Stimulated activated CD4-positive, alpha-beta T cell treated with anti-CD3 and anti-CD28 coated beads, Interleukin-1b, Interleukin-23, amount 100 ng/mL, for 48 hours (primary cell): ENCODE data around the gene TLR2.
"Not testable (repeated sequence)": the region's sequence is repeated elsewhere in the genome, so short reads cannot be mapped to it uniquely, and the experiment has no call there.

Source experiments
- DNase-seq: peaks from one replicate; pipeline ENCODE4 v3.0.0-alpha.2; 2020

TLR2 gene

DNA sequence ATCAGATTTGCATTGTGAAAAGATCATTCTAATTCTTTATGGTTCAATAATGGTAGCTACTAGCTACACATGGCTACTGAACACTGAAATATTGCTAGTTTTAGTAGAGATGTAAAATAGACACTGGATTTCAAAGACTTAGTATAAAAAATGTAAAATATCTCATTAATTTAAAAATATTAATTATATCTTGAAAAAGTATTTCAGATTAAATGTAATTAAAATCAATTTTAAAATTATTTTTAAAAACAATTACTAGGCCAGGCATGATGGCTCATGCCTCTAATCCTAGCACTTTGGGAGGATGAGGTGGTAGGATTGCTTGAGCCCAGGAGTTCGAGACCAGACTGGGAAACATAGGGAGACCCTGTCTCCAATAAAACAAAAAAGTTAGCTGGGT, 20.4 kb upstream of the TLR2 start:
- no peak for DNase-seq

- DNase-seq = not testable (repeated sequence)
Measured at GRCh38 chr4:153666505-153666904, 17.6 kb upstream of the TLR2 start.

DNA sequence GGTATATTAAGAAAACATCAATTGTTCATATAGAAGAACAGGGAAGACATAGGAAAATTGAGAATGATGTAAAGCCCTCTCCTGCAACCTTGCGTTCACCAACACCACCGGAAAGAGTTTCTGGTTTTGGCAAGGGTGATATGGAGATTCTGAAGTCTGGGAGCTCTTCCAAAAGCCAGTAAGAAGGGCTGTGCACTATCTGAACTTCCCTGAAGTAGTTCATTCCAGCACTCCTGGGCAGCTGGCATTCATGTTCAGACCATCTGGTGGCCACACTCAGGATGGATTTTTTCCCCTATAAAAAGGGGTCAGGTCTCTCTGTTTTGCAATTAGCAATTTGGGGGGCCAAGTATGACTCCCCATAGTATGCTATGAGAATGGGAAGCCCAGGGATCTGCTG, 15.4 kb upstream of the TLR2 start:
- no peak for DNase-seq

DNA sequence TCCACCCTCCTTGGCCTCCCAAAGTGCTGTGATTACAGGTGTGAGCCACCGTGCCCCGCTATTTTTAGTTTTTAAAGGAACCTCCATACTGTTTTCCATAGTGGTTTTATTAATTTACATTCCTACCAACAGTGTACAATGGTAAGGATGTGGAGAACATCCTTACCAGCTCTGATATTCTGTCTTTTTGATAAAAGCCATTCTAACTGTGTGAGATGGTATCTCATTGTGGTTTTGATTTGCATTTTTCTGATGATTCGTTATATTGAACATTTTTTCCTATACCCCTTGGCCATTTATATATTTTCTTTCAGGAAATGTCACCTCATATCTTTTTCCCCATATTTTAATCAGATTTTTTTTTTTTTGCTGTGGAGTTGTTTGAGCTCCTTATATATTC, 14.2 kb upstream of the TLR2 start:
- no peak for DNase-seq

- no peak for DNase-seq
Measured at GRCh38 chr4:153676486-153676885, 7.6 kb upstream of the TLR2 start.

- DNase-seq = no peak
Measured at GRCh38 chr4:153676984-153677383, 7.1 kb upstream of the TLR2 start.

DNA sequence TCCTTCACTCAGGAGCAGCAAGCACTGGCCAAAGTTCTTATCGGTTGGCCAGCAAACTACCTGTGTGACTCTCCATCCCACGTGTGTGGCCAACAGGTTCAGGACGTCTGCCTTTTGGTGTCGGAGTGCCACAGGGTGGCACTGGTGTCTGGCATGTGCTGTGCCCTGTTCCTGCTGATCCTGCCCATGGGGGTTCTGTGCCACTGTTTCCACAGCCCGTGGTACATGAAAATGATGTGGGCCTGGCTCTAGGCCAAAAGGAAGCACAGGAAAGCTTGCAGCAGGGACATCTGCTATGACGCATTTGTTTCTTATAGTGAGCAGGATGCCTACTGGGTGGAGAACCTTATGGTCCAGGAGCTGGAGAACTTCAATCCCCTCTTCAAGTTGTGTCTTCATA, 4.6 kb upstream of the TLR2 start:
- DNase-seq = no peak

DNA sequence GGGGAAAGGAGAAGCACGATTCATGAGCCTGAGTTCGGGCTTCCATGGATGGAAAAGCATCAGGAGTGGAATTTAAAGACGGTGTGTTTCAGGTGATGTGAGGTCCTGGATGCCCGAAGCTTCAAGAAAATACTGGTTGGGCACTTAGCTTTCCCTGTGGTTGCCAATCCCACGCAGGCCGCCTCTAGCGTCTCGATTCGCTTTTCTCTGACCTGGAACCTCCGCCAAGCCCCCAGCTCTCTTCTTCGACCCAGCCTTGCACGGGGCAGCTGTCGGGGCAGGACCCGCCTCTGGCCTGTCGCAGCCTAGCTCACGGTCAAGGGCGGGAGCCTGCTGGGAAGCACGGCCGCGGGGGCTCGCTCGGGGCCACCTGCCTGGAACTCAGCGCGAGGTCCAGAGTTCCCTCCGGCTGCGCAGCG, 308 bp upstream of the TLR2 start:
- DNase-seq = no peak

DNA sequence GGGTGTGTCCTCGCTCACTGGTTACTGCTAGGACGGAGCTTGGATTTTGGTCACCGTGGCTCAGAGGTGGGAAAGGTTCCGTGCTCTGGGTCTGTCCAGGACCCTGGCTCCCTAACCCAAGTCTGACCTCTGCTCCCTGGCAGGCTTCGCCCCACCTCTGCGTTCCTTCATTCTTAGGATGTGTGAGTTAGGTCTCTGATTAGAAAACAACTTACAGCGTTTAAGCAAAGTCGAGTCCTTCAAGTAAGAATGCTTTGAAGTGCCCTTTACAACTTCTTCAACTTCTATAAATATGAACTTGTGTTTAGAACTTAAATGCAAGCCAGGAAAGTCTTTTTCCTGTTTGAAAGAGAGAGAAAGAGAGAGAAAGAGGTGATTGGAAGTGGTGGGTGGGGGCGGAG, 891 bp downstream of the TLR2 start:
- DNase-seq = no peak

DNA sequence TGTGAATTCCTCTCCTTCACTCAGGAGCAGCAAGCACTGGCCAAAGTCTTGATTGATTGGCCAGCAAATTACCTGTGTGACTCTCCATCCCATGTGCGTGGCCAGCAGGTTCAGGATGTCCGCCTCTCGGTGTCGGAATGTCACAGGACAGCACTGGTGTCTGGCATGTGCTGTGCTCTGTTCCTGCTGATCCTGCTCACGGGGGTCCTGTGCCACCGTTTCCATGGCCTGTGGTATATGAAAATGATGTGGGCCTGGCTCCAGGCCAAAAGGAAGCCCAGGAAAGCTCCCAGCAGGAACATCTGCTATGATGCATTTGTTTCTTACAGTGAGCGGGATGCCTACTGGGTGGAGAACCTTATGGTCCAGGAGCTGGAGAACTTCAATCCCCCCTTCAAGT, 20.4 kb downstream of the TLR2 start:
- DNase-seq = no peak

DNA sequence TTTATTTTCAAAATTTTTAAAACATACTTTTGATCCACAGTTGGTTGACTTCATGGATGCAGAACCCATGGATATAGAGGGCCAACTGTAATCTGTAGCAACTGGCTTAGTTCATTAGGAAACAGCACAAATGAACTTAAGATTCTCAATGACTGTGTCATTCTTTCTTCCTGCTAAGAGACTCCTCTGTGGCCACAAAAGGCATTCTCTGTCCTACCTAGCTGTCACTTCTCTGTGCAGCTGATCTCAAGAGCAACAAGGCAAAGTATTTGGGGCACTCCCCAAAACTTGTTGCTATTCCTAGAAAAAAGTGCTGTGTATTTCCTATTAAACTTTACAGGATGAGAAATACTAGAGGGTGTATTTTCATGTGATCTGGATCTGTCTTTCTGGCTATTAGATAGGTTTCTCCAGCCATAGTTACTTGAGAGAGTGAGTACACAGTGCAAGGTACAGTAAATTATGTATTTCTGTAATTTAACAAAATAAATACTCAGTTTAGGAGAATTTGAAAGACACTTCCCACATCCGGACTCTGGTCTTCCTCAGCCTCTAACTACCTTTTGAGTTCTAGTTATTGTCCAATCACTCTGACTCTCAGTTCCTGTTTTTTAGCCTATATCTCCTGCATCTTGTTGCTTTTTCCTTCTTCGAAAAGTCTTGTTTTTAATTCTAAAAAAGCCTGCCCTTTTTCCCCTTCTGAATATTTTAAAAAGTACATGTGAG, 21.8 kb downstream of the TLR2 start:
- DNase-seq = no peak

- no peak for DNase-seq
Measured at GRCh38 chr4:153706519-153706918, 22.4 kb downstream of the TLR2 start.

DNA sequence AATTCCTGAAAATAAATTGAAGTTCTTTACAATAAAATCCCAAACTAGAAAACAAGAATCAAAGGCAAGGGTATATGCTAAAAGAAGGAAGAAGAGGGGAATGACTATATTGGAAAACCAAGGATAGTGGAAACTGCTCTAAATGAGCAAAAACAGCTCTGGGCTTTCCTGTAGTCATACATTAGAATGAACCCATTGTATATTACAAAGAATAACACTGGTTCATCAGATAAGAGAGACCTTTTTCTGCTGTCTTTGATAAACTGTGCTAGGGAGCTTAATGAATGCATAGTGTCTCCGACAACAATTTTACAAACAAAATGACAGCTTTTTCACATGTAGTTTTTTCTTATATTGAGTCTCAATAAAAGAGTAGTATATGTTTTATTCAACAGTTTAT, 26.6 kb downstream of the TLR2 start:
- DNase-seq = no peak

GRCh38 chr4:153713866-153714646, 30.0 kb downstream of the TLR2 start:
- no peak for DNase-seq

- no peak for DNase-seq
Measured at GRCh38 chr4:153722036-153722435, 38.0 kb downstream of the TLR2 start.

GRCh38 chr4:153724606-153725005, 40.5 kb downstream of the TLR2 start:
- DNase-seq = no peak

DNA sequence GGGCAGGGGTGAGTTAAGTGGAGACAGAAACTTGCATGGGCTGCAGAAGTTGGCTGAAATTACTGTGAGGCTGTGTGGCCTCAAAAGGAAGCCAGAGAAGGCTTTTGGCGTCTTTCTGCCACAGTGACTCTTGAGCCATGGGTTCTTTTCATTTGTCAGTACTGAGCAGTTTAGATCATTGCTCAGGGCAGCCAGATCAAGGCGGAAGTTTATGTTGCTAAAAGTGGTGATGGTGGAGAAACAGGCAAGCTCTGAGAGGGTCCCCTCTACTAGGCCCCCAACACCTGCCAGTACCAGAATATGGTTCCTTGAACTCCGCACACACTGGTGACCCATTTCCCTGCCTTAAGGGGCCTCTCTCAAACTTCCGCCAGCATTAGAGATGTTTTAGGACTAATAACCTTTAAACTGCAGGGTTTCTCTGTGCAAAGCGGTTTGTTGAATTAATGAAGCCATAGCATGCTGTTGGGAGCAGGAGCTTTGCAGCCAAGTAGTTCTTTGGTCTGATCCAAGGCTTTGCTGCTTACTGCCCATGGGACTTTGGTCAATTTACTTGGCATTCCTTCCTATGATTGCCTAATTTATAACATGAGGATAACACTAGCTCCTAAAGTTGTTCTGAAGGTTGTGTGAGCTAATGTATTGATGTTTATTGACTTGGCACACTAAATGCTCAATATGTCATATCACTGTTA, 41.2 kb downstream of the TLR2 start:
- DNase-seq = no peak

DNA sequence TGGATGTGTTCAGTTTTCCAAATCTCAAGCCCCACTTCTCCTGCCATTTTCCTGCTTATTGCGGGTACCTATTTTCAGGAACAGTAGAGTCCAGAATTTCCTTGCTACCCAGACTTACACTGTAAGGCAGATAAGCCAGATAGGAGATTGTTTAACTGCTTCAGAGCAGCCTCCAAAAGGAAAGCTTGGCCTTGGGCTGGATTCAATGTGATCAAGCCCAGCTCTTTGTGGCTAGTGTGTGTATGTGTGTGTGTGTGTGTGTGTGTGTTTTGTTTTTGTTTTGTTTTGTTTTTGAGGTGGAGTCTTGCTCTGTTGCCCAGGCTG, 41.7 kb downstream of the TLR2 start:
- DNase-seq = no peak

DNA sequence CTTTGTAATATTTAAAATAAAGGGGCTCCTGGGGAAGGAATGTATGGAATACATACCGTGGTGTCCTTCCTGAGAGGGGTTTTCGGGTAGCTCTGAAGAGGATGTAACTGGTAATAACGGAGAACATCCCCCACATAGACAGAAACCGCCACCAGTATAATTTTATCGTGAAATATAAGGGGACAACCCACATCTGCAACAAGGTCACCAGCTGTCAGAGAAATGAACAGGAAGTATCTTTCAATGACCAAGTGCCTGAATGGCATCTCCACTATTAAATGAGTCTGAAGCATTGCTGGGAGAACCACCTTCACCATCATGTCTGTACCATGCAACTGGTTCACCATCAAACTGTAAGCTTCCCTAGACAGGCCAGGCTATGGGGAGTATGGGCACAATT, 44.1 kb downstream of the TLR2 start:
- no peak for DNase-seq

GRCh38 chr4:153728660-153729059, 44.6 kb downstream of the TLR2 start:
- DNase-seq = no peak

- DNase-seq = no peak
Measured at GRCh38 chr4:153729895-153730294, 45.8 kb downstream of the TLR2 start.

GRCh38 chr4:153731239-153731638, 47.2 kb downstream of the TLR2 start:
- DNase-seq = no peak

- DNase-seq = no peak
Measured at GRCh38 chr4:153733751-153734448, 49.8 kb downstream of the TLR2 start.
